H1 (cell line): ENCODE data around the gene GABRG3. TPM values are rescaled to one million over a fixed set of nuclear protein-coding genes. Genes with fewer than 3 reads are reported as not detected.

Experiments
- CTCF ChIA-PET: fragments of 300-600 bp; sonication (Branson Sonifier 250); formaldehyde crosslinking; loops from one replicate; lab custom pipeline; 2021; ENCODE audit not compliant: partially characterized antibody; lab: Charles Lee
- POLR2A ChIA-PET: fragments of 300-600 bp; sonication (Branson Sonifier 250); formaldehyde crosslinking; loops from one replicate; lab custom pipeline; 2021; ENCODE audit warnings: inconsistent platforms; ENCODE audit not compliant: partially characterized antibody; lab: Charles Lee
- DNase-seq, 2 experiments: peaks; one replicate each; pipeline versions ENCODE4 v3.0.0 to v3.0.0-alpha.2; 2010 to 2022; ENCODE audit warnings: low spot score in 2 of 2, low read depth in 1 of 2, mixed read lengths in 1 of 2
- FAIRE-seq: peaks from 2 replicates; lab custom pipeline; 2011; peaks lifted over from hg19 to GRCh38; lab: Jason Lieb, UNC
- H2AFZ ChIP-seq: 2 replicates; pipeline ENCODE4 v1.8.1; 2012; ENCODE audit warnings: low read length, inconsistent platforms
- H2AK5ac ChIP-seq: 2 replicates; pipeline ENCODE4 v1.6.1; 2013; ENCODE audit warnings: low read depth, low read length
- H2BK120ac ChIP-seq: replicated peaks from 2 replicates; pipeline ENCODE3; 2013; ENCODE audit warnings: low read depth, low read length, inconsistent platforms
- H2BK12ac ChIP-seq: 2 replicates; pipeline ENCODE4 v1.6.1; 2013; ENCODE audit warnings: low read depth, low read length
- H2BK15ac ChIP-seq: 2 replicates; pipeline ENCODE4 v1.6.1; 2013; ENCODE audit warnings: low read length
- H2BK20ac ChIP-seq: 2 replicates; pipeline ENCODE4 v1.6.1; 2013; ENCODE audit warnings: low read length
- H2BK5ac ChIP-seq: 2 replicates; pipeline ENCODE4 v1.6.1; 2013; ENCODE audit warnings: low read depth, low read length
- H3K14ac ChIP-seq: 2 replicates; pipeline ENCODE4 v1.6.1; 2013; ENCODE audit warnings: inconsistent platforms; ENCODE audit not compliant: insufficient read length
- H3K18ac ChIP-seq: 2 replicates; pipeline ENCODE4 v1.6.1; 2013; ENCODE audit warnings: low read length; ENCODE audit errors: extremely low read depth
- H3K23ac ChIP-seq: 2 replicates; pipeline ENCODE4 v1.6.1; 2013; ENCODE audit warnings: inconsistent platforms; ENCODE audit not compliant: insufficient read length
- H3K23me2 ChIP-seq: 2 replicates; pipeline ENCODE4 v1.6.1; 2013; ENCODE audit warnings: low read depth, low read length
- H3K27ac ChIP-seq: 2 replicates; pipeline ENCODE4 v1.6.1; 2011; ENCODE audit warnings: low read depth, low read length, inconsistent platforms
- H3K27me3 ChIP-seq, 4 experiments: replicated peaks in 1 of 4; 1 replicate in 1 of 4; 2 replicates in 3 of 4; pipeline versions ENCODE4 v1.6.1 to v1.8.1; 2011 to 2013; ENCODE audit warnings: low read length in 3 of 4, mild to moderate bottlenecking in 3 of 4, inconsistent platforms in 2 of 4, mixed read lengths in 2 of 4, moderate library complexity in 1 of 4; ENCODE audit not compliant: control insufficient read depth in 3 of 4, insufficient read depth in 3 of 4; ENCODE audit errors: extremely low read depth in 1 of 4
- H3K36me3 ChIP-seq, 4 experiments: 2 replicates each; pipeline versions ENCODE4 v1.6.1 to v1.8.1; 2011 to 2013; ENCODE audit warnings: mild to moderate bottlenecking in 4 of 4, low read length in 3 of 4, moderate library complexity in 2 of 4, control low read depth in 1 of 4, inconsistent platforms in 1 of 4; ENCODE audit not compliant: insufficient read depth in 4 of 4, control insufficient read depth in 2 of 4
- H3K4ac ChIP-seq: replicated peaks from 2 replicates; pipeline ENCODE3; 2013; ENCODE audit warnings: low read length, low read depth, mixed read lengths, inconsistent platforms; ENCODE audit not compliant: insufficient read length
- H3K4me1 ChIP-seq, 4 experiments: replicated peaks in 1 of 4; 1 replicate in 1 of 4; 2 replicates in 3 of 4; pipeline versions ENCODE4 v1.6.1 to v1.8.1; 2011 to 2013; ENCODE audit warnings: low read length in 3 of 4, inconsistent platforms in 2 of 4, mixed read lengths in 1 of 4; ENCODE audit not compliant: insufficient read depth in 4 of 4, control insufficient read depth in 3 of 4
- H3K4me2 ChIP-seq, 2 experiments: 2 replicates each; pipeline versions ENCODE4 v1.6.1 to v1.8.1; 2011 to 2013; ENCODE audit warnings: low read depth in 2 of 2, low read length in 2 of 2, control low read depth in 1 of 2, inconsistent platforms in 1 of 2, mild to moderate bottlenecking in 1 of 2; ENCODE audit not compliant: insufficient read depth in 1 of 2
- H3K4me3 ChIP-seq, 4 experiments: fragments of 200-600, 300-600 bp in 1 of 4; sonication (generic), shearing (Covaris generic), sonication (Bioruptor Twin) in 1 of 4; 2 replicates each; pipeline versions ENCODE4 v1.5.1 to v1.8.1; 2011 to 2016; ENCODE audit warnings: low read length in 4 of 4, low read depth in 3 of 4, control low read depth in 2 of 4, inconsistent platforms in 2 of 4, mild to moderate bottlenecking in 2 of 4, mixed read lengths in 1 of 4, moderate library complexity in 1 of 4; ENCODE audit not compliant: insufficient read depth in 2 of 4; ENCODE audit errors: extremely low read depth in 1 of 4
- H3K56ac ChIP-seq: replicated peaks from 2 replicates; pipeline ENCODE3; 2013; ENCODE audit warnings: low read depth, mild to moderate bottlenecking, mixed read lengths, low read length, inconsistent platforms; ENCODE audit not compliant: insufficient read length
- H3K79me1 ChIP-seq: 2 replicates; pipeline ENCODE4 v1.6.1; 2013; ENCODE audit warnings: low read depth, low read length, control low read depth
- H3K79me2 ChIP-seq, 2 experiments: 2 replicates each; pipeline versions ENCODE4 v1.6.1 to v1.8.1; 2012 to 2013; ENCODE audit warnings: low read length in 2 of 2, mild to moderate bottlenecking in 2 of 2, inconsistent platforms in 1 of 2; ENCODE audit not compliant: insufficient read depth in 2 of 2, control insufficient read depth in 1 of 2
- H3K9ac ChIP-seq, 4 experiments: replicated peaks in 1 of 4; 1 replicate in 1 of 4; 2 replicates in 3 of 4; pipeline versions ENCODE4 v1.6.1 to v1.8.1; 2011 to 2013; ENCODE audit warnings: low read depth in 3 of 4, low read length in 3 of 4, control low read depth in 2 of 4, mild to moderate bottlenecking in 2 of 4, moderate library complexity in 2 of 4, inconsistent platforms in 1 of 4; ENCODE audit errors: extremely low read depth in 1 of 4
- H3K9me3 ChIP-seq, 2 experiments: 2 replicates each; pipeline versions ENCODE4 v1.6.1 to v1.8.1; 2012 to 2013; ENCODE audit warnings: mild to moderate bottlenecking in 2 of 2, moderate library complexity in 2 of 2, control low read depth in 1 of 2, inconsistent platforms in 1 of 2, low read depth in 1 of 2, low read length in 1 of 2, mixed read lengths in 1 of 2; ENCODE audit not compliant: insufficient read depth in 2 of 2
- H4K20me1 ChIP-seq, 2 experiments: replicated peaks in 1 of 2; 2 replicates each; pipeline versions ENCODE3 to v1.8.1; 2011 to 2013; ENCODE audit warnings: inconsistent platforms in 2 of 2, low read length in 2 of 2, mild to moderate bottlenecking in 1 of 2; ENCODE audit not compliant: insufficient read depth in 2 of 2, control insufficient read depth in 1 of 2
- H4K5ac ChIP-seq: 2 replicates; pipeline ENCODE4 v1.6.1; 2013; ENCODE audit warnings: low read length, low read depth, mixed read lengths, inconsistent platforms; ENCODE audit not compliant: insufficient read length
- H4K8ac ChIP-seq: 2 replicates; pipeline ENCODE4 v1.8.0; 2013; ENCODE audit warnings: mild to moderate bottlenecking, moderate library complexity, low read length, inconsistent platforms; ENCODE audit not compliant: insufficient read depth; ENCODE audit errors: extremely low read depth
- H4K91ac ChIP-seq: replicated peaks from 2 replicates; pipeline ENCODE3; 2013; ENCODE audit warnings: low read length, mixed read lengths, inconsistent platforms; ENCODE audit not compliant: insufficient read length
- RNF2 ChIP-seq: fragments of 200-900, 300-1000 bp; sonication (generic); IDR thresholded peaks from 2 replicates; pipeline ENCODE4 v1.7.1; 2016; ENCODE audit warnings: borderline replicate concordance, low read depth, mild to moderate bottlenecking, antibody characterized with exemption, low read length; ENCODE audit not compliant: poor library complexity, severe bottlenecking; ENCODE audit errors: missing control alignments
- SUZ12 ChIP-seq: fragments of 200-600 bp; sonication (generic); IDR thresholded peaks from 2 replicates; pipeline ENCODE4 v1.6.1; 2012; ENCODE audit warnings: mild to moderate bottlenecking, inconsistent platforms, low read length, moderate library complexity, mixed read lengths
- WGBS, 2 experiments: shearing (Covaris generic) in 1 of 2; methylation state at CpG; one replicate each; pipeline versions ENCODE4 v1.1.6 to v1.1.7; 2013 to 2015; ENCODE audit warnings: low lambda C conversion rate in 2 of 2, mixed read lengths in 2 of 2, inconsistent platforms in 1 of 2, low coverage in 1 of 2, missing lambda C conversion rate in 1 of 2; ENCODE audit not compliant: insufficient replicate concordance in 2 of 2, insufficient coverage in 1 of 2, insufficient read length in 1 of 2; ENCODE audit errors: extremely low coverage in 1 of 2, missing lambda C conversion rate in 1 of 2; 5-methylcytosine and 5-hydroxymethylcytosine counted together
- polyA plus RNA-seq, 7 experiments: library from polyadenylated mRNA; depleted of rRNA in 3 of 7; stranded (reverse) in 5 of 7; unstranded in 2 of 7; fragments of >200 nt in 5 of 7; fragments of 200-250 nt in 2 of 7; gene quantifications; 1 replicate in 5 of 7; 2 replicates in 1 of 7; 4 replicates in 1 of 7; pipeline versions ENCODE4 v1.2.1 to v1.2.3, GENCODE V29; 2011 to 2013; ENCODE audit warnings: missing spikeins in 2 of 7, mixed read lengths in 2 of 7
- total RNA-seq: library from RNA; stranded (reverse); fragmentation: NEBNext Ultra II Directional; extraction: Animal tissue kit (Norgen Biotek cat#: 25700); gene quantifications from 2 replicates; pipeline ENCODE4 v1.2.1, GENCODE V29; 2021

Gene GABRG3
- total and polyA plus RNA-seq, 2 of the 8 experiments (the other 6 are each of a cell fraction or from before 2014, with no cell fraction given): 0.17 to 0.80 TPM

- WGBS, 2 experiments: 94% methylated on average over 14 of the region's 14 CpGs; no CpG with 5 or more reads in 1 of the 2 experiments
- H2AFZ ChIP-seq: no peak overlapping the region
- H3K14ac ChIP-seq: no peak overlapping the region
- no peak overlapping the region for H2AK5ac ChIP-seq
- no peak overlapping the region for H3K18ac ChIP-seq
- DNase-seq: no peak
- TF ChIP-seq RNF2: no peak
- TF ChIP-seq SUZ12: no peak
- no peak overlapping the region for H3K4ac ChIP-seq
- H2BK120ac ChIP-seq: no peak overlapping the region
- ChIA-PET CTCF (interaction anchor here (0.9 to 1.9 kb wide), 3 partner anchors 13 to 99 kb away, joined by 3 to 4 read pairs (median 3); no protein-coding TSS in a partner anchor), POLR2A (no interaction called here)
- no peak overlapping the region for H4K5ac ChIP-seq
- no peak overlapping the region for H2BK15ac ChIP-seq
- H3K4me1 ChIP-seq: 0 out of 7 replicates have a peak, but pooled peaks cover 0 to 2% (median 0%) of the 10 kb centered on the region in 4 experiments
- no peak overlapping the region for H3K27ac ChIP-seq
- no peak overlapping the region for H2BK5ac ChIP-seq
- peaks cover 0 to 2% of the 10 kb centered on the region in 2 experiments for H4K20me1 ChIP-seq
- H3K23ac ChIP-seq: no peak overlapping the region
- no peak overlapping the region for H3K4me2 ChIP-seq
- H2BK20ac ChIP-seq: no peak overlapping the region
- H3K79me1 ChIP-seq: no peaks in the 10 kb centered on the region
- FAIRE-seq: no peak
- H3K27me3 ChIP-seq: no peaks in the 10 kb centered on the region
- H3K23me2 ChIP-seq: peaks cover 5% of the 10 kb centered on the region; the same call in 1 of the 2 replicates
- H3K79me2 ChIP-seq: no peaks in the 10 kb centered on the region
- H3K9ac ChIP-seq: no peak overlapping the region
- no peak overlapping the region for H3K56ac ChIP-seq
- no peak overlapping the region for H3K4me3 ChIP-seq
- no peaks in the 10 kb centered on the region for H3K36me3 ChIP-seq
- no peak overlapping the region; the same call in 1 of the 2 replicates for H4K8ac ChIP-seq
- H3K9me3 ChIP-seq: no peaks in the 10 kb centered on the region
- H2BK12ac ChIP-seq: no peak overlapping the region
- no peak overlapping the region for H4K91ac ChIP-seq
Measured at GRCh38 chr15:27458345-27459084, 487.5 kb downstream of the GABRG3 start.
